Activated CD8-positive, alpha-beta memory T cell treated with anti-CD3 and anti-CD28 coated beads for 4 hours (primary cell): ENCODE data around the gene H3-3A.
"Not testable (repeated sequence)": the region's sequence is repeated elsewhere in the genome, so short reads cannot be mapped to it uniquely, and the experiment has no call there.

Experiments
- DNase-seq, 2 donors: peaks; one replicate each; pipeline ENCODE4 v3.0.0-alpha.2; 2020; ENCODE audit warnings: low read depth in 2 of 2

The H3-3A gene

GRCh38 chr1:226085675-226086285 lies 23.3 kb downstream of the H3-3A start:
- DNase-seq = no peak

- DNase-seq = no peak
These were observed 24.3 kb downstream of the H3-3A start for GRCh38 chr1:226086776-226087175.

GRCh38 chr1:226091461-226091860 lies 28.9 kb downstream of the H3-3A start:
- DNase-seq = no peak

- not testable (repeated sequence) for DNase-seq
These were observed 29.7 kb downstream of the H3-3A start for GRCh38 chr1:226092048-226092820.

- DNase-seq = no peak
These were observed 30.4 kb downstream of the H3-3A start for GRCh38 chr1:226092965-226093364.

- DNase-seq = no peak
These were observed 31.1 kb downstream of the H3-3A start for GRCh38 chr1:226093621-226094020.

- DNase-seq = no peak
These were observed 31.9 kb downstream of the H3-3A start for GRCh38 chr1:226094451-226094850.

GRCh38 chr1:226095286-226095685 lies 32.8 kb downstream of the H3-3A start:
- DNase-seq = no peak

- DNase-seq = no peak
These were observed 35.5 kb downstream of the H3-3A start for GRCh38 chr1:226097866-226098625.

- DNase-seq = no peak
These were observed 36.6 kb downstream of the H3-3A start for GRCh38 chr1:226098870-226099835.

- no peak for DNase-seq
These were observed 38.2 kb downstream of the H3-3A start for GRCh38 chr1:226100436-226101391.

- DNase-seq = no peak
These were observed 42.2 kb downstream of the H3-3A start for GRCh38 chr1:226104671-226105121.

- DNase-seq = no peak
These were observed 45.2 kb downstream of the H3-3A start for GRCh38 chr1:226107471-226108460.

GRCh38 chr1:226108935-226109828 lies 46.7 kb downstream of the H3-3A start:
- DNase-seq = no peak

GRCh38 chr1:226109829-226110248 lies 47.3 kb downstream of the H3-3A start:
- peak; percentile 48 to 53 for DNase-seq

GRCh38 chr1:226110249-226111097 lies 48.0 kb downstream of the H3-3A start:
- peak; percentile 21 to 32 for DNase-seq
